Stimulated activated CD4-positive, alpha-beta T cell treated with anti-CD3 and anti-CD28 coated beads, TNF-alpha, amount 100 ng/mL, for 4 hours (primary cell): Measurements from ENCODE around the gene PET100.

Source experiments
- DNase-seq, 3 experiments: peaks; one replicate each; pipeline ENCODE4 v3.0.0-alpha.2; 2020; ENCODE audit warnings: low read depth in 3 of 3

The PET100 gene

DNA sequence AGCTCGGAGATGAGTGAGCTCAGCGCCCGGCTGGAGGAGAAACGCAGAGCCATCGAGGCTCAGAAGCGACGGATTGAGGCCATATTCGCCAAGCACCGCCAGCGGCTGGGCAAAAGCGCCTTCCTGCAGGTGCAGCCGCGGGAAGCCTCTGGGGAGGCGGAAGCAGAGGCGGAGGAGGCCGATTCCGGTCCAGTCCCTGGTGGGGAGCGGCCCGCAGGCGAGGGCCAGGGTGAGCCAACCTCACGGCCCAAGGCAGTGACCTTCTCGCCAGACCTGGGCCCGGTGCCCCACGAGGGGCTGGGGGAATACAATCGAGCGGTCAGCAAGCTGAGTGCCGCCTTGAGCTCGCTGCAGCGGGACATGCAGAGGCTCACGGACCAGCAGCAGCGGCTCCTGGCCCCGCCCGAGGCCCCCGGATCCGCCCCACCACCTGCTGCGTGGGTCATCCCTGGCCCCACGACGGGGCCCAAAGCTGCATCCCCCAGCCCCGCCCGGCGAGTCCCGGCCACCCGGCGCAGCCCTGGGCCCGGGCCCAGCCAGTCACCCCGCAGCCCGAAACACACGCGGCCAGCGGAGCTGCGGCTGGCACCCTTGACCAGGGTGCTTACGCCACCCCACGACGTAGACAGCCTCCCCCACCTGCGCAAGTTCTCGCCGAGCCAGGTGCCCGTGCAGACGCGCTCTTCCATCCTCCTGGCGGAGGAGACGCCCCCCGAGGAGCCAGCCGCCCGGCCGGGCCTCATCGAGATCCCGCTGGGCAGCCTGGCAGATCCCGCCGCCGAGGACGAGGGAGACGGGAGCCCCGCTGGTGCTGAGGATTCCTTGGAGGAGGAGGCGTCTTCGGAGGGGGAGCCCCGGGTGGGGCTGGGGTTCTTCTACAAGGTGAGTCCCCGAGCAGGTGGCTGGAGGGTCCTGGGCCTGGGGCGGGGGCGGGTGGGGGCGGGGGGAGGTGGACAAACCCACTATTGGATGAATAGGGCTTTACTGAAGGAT lies 17.0 kb upstream of the PET100 start:
- DNase-seq = no peak

DNA sequence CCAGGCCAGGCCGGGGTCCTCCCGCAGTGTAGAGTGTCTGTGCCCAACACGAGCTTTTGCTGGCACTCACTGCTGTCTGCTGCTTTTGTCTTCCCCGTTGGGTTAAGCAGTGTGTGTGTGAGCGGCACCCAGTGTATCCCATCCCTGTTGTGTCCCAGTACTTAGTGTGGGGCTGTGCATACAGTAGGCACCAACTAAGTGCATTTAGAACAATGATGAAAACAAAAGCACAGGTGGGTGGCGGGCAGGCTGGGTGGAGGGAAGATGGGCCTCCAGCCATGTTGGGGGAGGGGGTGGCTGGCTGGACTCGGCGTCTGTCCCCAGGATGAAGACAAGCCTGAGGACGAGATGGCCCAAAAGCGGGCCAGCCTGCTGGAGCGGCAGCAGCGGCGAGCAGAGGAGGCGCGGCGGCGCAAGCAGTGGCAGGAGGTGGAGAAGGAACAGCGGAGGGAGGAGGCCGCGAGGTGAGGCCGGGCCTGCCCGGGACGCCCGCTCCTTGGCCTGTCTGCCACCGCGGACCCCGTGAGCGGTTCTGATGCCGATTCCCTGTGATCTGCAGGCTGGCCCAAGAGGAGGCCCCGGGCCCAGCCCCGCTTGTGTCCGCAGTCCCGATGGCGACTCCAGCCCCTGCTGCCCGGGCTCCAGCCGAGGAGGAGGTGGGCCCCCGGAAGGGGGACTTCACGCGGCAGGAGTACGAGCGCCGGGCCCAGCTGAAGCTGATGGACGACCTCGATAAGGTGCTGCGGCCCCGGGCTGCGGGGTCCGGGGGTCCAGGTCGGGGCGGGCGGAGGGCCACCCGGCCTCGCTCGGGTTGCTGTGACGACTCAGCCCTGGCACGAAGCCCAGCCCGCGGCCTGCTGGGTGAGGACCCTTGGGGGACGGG lies 14.5 kb upstream of the PET100 start:
- no peak for DNase-seq

DNA sequence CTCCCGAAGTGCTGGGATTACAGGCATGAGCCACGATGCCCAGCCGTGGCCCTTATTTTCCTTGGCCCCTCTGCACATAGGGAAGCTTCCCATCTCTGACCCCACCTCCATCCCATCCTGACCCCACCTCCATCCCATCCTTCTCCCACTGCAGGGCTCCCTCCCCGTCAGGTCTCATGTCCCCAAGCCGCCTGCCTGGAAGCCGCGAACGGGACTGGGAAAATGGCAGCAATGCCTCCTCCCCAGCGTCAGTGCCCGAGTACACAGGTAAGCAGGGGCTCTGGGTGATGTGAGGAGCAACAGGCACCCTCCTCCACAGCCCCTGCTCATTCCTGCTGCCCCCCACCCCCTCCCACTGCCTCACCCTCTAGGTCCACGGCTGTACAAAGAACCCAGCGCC lies 12.4 kb upstream of the PET100 start:
- no peak for DNase-seq

DNA sequence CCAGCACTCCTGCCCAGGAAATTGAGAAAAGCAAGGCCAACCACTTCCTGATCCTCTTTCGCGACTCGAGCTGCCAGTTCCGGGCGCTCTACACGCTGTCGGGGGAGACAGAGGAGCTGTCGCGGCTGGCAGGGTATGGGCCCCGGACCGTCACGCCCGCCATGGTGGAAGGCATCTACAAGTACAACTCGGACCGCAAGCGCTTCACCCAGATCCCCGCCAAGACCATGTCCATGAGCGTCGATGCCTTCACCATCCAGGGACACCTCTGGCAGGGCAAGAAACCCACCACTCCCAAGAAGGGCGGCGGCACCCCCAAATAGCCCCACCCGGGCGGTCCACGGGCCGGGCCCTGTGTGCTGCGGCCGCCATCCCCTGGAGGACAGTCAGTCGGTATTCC lies 11.9 kb upstream of the PET100 start:
- DNase-seq = no peak

DNA sequence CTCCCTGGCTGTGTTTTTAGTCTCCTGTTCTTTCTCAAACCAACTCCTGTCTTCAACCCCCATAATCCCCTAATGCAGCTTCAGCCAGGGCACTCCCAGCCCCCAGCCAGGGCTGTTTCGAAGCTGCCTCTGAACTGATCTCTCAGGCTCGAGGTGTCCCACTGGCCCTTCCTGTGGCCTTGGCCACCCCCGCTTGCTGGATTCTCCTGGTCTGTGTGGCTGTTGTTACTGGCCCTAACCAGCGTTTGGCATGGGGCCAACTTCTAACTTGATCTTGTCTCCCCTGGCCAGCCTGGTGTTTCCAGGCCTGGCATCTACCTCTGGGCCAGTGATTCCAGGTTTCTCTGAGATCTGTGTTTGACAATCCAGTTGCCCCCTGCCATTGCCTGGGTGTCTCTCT lies 11.2 kb upstream of the PET100 start:
- DNase-seq = no peak

DNA sequence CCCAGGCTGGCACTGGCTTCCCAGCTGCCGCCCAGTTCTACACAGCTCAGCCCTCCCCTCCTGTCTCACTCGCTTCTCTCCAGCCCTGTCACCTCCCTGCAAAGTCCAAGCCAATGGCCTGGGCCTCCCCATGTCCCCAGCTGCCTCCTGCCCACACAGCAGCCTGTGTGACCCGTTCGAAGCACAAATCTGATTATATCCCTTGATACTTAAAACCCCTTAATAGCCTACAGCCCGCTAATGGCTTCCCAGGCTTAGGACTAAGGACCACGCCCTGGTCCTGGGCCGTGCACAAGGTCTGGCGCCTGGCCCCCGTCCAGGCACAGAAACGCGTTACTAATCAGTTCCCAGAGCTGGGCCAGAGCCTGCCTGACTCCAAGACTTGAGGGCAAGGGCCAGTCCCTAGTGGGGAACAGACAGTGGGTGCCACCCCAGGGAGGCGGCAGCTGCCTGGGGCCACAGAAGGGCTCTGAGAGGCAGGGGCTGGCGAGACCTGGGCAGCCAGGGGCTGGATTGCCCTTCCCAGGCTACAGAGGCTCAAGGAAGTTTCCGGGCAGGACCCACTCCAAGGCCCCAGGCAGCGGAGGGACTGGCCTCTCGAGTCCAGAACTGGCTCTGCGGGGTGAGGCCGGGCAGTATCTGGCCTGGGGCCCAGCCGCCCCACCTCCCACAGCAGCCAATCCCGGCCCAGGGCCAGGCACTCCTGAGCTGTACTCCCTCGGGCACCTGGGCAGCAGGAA lies 10.7 kb upstream of the PET100 start:
- DNase-seq = no peak

DNA sequence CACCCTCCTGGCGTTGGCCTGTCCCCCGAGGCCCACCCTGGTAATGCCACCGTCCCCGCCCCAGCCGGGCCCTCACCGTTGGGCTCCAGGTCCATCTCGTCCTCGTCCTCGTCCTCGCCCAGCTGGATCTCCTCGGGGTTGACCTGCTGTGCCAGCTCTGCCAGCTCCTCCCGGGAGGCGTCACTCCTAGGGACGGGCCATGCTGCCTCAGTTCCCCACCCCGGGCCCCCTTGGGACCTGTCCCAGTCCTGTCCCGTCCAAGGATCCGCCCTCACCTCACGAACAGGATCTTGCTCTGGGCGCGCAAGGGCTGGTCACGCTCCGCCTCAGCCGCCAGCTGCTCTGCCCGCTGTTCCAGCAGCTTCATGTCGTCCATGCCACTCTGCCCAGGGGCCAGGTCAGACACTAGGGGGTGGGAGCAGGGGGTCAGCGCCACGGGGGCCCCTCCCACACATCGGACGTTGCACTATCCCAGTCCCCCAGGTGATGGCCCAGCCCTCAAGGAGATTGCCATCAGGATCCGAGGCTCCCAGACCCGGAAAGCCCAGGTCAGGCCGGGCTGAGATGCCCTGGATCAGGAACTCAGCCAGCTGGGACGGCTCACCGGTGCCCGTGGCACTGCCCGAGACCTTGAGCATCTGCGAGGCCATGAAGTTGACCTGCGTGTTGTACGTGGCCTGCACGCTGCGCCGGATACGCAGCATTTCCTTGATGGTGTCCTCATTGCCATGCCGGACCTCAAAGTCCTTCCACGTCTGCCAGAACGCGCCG lies 9.7 kb upstream of the PET100 start:
- DNase-seq = no peak

DNA sequence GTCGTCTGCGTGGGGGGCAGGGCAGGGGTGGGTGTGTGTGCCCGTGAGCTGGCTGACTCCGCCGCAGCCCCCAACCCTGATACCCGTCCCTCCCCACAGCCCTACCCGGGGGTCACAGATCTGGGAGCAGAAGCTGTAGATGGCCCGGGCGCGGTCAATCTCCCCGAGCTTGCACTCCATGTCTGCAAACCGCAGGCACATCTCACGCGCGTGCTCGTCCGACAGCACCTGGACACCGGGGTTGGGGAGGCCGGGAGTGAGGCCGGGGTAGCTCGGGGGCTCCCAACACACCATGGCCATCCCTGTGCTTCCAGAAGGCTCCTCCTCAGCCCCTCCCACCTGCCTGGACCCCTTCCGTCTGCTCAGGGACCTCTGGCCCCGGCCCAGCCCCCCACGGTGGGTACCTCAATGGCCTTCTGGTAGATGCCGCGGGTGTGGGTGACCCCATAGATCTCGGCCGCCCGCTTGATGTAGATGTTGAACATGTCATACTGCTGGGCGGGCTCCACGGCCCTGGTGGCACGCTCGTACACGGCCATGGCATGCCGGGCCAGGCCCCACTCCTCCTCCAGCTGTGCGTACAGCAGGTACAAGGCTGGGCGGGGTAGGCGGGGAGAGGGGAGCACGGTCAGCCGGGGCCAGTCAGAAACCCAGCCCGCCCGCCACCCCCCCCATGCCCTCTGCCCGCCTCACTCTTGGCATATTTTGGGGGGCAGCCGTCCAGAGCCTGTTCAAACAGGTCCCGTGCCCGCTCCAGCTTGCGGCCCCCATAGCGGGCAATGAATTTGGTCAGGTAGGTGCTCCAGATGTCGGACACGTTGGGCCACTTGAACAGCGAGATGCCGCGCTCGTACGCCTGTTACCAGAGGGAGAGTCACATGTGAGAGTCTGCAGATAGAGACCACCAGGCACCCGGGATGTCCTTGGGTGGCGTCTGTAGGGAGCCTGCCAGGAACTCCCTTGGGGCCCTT lies 8.9 kb upstream of the PET100 start:
- DNase-seq = no peak

DNA sequence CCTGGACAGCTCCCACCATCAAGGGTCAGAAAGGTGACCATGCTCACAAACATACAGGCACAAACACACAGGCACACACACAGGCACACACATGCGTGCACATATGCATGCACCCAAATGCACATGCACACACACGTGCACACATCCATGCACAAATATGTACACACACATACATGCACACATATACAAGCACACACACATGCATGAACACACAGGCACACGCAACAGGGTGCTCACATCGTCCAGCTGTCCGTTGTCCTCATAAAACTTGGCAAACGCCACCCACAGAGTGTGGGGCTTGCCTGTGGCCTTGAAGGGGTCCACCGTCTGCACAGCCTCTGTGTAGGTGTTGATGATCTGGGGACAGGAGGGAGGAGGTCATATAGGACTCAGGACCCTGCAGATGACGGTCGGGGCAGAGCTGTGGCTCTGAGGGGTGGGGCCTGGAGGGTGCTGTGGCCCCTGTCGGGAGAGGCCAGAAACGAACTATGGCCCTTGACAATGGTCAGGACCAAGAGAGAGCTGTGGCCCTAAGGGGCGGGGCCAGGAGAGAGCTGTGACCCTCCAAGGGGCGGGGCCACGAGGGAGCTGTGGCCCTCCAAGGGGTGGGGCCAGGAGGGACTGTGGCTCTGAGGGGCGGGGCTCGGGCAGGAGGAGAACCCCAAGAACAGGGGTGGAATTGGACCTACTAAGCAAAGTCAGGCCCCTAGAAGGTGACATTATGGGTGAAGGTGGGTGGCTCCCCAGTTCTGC lies 6.5 kb upstream of the PET100 start:
- no peak for DNase-seq

DNA sequence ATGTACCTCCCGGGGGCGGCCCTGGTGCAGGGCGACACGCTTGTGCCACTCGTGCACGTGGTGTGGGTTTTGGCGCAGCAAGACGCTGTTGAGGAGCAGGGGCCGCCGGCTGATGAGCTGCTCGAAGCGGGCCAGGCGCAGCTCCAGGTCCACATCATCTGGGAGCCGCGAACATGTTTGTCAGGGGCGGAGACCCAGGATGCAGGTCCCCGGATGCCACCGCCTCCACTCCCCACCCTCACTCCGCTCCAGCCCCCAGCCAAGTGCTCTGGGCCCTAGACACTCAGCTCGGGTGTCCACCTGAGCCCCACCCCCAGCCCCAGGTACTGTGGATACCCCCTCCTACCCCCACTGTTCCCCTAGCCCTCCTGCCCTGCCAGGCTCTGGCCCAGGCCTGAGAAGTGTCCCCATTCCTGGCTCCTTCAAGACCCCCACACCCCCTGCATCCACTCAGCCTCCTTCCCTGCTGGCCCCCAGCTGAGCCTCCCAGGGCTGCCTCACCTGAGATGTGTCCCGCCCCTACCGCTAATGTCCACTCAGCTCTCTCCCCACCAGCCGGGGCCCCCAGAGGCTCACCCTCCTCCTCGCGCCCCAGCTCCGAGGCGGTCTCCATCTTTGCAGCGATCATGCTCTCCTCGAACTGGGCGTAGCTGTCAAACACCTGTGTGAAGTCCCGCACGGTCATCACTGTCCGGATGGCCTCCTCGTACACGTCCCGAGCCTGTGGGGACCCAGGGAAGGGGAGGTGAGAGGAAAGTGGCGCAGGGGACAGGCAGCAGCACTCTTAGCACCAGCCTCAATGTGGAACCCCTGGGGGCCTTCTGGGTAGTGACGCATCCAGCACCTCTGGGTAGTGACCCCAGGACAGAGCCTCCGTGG lies 5.6 kb upstream of the PET100 start:
- DNase-seq = no peak

DNA sequence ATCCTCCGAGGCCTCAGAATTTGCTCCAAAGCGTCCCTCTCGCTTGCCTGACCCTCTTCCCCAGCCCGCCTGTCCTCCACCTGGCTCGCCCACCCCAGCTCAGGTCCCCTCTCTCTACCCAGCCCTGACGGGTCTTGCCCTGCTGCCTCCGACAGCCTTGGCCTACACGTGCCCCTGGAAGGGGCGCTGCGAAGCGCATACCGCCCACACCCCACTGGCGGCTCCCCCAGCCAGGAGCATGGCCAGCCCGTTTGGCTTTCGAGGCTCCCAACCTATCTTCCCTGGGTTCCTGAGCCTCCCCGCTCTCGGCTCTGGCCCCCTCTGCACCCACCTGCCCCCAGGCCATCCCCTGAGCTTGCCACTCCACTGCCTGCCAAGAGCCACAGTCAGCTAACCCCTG lies 4.8 kb upstream of the PET100 start:
- DNase-seq = no peak

DNA sequence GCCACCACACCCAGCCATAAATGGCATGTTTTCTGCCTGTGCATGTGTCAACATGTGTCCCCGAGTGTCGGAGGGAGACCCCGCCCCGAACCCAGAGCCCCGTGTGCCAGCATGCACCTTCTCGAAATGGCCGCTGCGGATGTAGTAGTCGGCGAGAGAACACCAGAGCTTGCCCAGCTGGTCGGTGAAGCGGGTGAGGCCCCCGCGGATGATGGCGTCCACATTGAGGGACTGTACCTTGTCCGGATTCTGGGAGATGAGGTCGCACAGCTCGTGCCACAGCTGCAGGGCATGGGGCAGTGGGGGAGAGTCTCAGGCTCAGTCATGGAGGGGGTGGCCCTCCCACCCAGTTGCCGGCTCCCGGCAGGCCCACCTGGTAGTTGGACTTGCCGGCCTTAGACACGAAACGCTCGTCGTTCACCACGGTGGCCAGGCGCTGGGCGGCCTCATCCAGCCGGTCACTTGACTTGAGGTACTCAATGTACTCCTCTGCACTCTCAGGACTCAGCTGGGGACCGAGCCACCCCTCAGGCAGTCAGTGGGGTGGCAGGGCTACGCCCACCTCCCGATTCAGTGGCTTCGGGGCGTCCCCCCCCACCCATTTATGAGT lies 3.7 kb upstream of the PET100 start:
- DNase-seq = no peak

DNA sequence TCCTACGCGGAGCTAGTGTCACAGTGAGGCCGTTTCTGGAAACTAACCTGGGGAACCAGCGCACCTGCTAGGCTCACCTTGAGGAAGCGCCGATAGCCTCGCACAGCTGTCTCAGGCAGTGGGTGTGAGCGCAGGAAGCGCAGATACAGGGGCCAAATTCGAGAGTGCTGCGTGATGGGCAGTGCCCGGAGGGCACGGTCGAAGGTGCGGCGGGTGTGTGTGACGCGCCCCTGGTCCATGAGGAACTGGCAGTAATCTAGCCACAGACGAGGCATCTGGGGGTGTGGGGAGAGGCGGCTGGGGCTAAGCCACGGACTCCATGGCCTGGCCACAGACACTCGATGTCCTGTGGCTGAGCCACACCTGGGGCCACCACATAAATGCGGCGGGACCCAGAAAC lies 2.4 kb upstream of the PET100 start:
- no peak for DNase-seq

DNA sequence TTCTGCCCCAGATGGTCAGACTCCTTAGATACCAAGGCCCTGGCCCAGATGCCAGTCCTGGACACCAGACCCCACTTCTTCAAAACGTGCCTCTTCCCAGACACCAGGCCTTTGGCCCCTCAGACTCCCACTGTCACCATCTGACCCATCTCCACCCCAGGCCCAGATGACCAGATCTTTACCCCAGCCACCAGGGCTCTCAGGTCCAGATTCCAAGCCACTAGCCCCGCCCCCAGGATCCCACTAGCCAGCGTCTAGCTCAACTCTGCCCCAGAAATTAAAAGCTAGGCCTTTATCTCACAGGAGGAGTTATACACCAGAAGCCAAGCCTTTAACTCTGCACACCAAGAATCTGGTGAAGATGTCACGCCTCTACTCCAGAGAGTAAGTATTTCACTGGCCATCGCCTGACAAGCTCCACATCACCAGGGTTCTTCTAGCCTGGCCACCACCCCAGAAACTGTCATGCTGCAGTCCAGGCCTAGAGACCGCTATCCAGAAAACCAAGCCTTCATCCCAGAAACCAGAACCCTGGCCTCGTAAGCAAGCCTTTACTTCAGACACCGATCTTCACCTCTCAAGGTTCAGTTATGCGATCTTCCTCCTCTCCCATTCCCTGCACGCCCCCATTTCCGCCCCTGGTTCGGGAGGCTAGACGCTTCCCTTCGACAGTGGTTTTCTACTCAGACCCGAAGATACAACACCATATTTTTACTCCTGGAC lies 843 bp upstream of the PET100 start:
- no peak for DNase-seq

DNA sequence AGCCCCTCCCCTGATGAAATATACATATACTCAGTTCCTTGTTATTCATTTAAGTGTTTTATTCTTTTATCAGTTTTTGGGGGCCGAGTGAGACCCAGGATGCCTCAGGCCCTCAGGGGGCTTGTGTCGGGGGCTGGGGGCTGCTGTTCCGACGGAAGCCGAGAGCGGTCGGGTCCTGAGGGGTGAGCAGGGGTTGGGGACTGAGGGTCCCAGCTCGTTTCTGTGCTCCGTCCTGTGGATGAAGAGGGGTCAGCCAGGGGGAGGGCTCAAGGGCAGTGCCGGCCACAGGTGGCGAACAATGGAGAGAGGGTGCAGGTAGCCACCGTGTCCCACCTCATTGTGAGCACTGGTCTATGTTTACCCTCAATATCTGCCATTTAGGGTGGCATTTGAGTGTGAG lies 2.0 kb downstream of the PET100 start:
- no peak for DNase-seq

DNA sequence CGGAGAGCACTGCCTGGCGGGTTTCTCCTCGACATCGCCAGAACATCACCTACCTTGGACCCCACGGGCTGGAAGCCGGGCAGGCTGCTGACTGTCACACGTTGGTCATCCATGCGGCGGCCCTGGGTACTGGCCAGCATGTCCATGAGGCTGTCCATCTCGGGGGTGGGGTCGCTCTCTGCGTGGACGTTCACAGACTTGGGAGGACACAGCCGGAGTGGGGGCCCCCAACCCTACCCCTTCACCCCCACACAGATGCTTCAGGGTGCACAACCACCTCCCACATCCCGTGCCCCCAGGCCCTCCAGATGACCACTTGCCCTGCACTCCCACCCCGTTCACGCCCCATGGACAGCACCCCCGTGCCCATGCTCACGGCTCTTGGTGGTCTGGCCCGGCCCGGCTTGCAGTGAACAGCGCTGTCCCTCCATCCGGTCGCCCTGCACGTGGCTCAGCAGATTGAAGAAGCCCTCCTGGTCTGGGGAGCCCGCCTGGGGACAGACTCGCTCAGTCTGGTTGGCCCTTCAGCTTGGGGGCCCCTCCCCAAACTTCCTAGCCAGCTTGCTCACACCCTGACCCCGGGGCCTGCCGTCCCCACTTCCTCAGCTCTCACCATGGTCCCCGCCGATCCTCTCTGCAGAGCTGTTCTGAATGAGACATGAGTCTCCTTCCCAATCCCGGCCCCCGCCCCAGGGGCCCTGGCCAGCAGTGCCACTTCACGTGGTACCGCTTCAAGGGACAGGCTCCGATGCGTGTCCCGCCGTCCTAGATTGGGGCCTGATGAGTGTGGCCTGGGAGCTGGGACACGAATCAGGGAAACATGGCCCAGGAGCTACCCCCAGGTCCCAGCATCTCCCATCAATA lies 3.0 kb downstream of the PET100 start:
- no peak for DNase-seq
